H9 (cell line): ENCODE data around the gene SIVA1. TPM values are rescaled to one million over a fixed set of nuclear protein-coding genes. Genes with fewer than 3 reads are reported as not detected.

Experiments used
- DNase-seq: peaks from one replicate; pipeline ENCODE4 v3.0.0-alpha.2; 2017
- H2AFZ ChIP-seq: one replicate; pipeline ENCODE4 v1.6.1; 2013; ENCODE audit warnings: mild to moderate bottlenecking, low read length, control low read depth, moderate library complexity
- H2AK5ac ChIP-seq: 2 replicates; pipeline ENCODE4 v1.6.1; 2013; ENCODE audit warnings: low read length, control low read depth, mixed read lengths; ENCODE audit not compliant: insufficient read length
- H2BK120ac ChIP-seq: one replicate; pipeline ENCODE4 v1.6.1; 2013; ENCODE audit warnings: low read depth, mild to moderate bottlenecking, low read length, control low read depth, inconsistent platforms; ENCODE audit not compliant: poor library complexity, severe bottlenecking
- H2BK12ac ChIP-seq: 2 replicates; pipeline ENCODE4 v1.6.1; 2013; ENCODE audit warnings: low read length, control low read depth, mixed read lengths, low read depth; ENCODE audit not compliant: insufficient read length
- H2BK15ac ChIP-seq: 2 replicates; pipeline ENCODE4 v1.6.1; 2013; ENCODE audit warnings: low read depth, low read length, control low read depth
- H2BK20ac ChIP-seq: one replicate; pipeline ENCODE4 v1.6.1; 2013; ENCODE audit warnings: low read depth, mild to moderate bottlenecking, low read length, control low read depth, inconsistent platforms; ENCODE audit not compliant: poor library complexity, severe bottlenecking
- H2BK5ac ChIP-seq: 2 replicates; pipeline ENCODE4 v1.6.1; 2013; ENCODE audit warnings: low read length, control low read depth, mixed read lengths; ENCODE audit not compliant: insufficient read length
- H3K14ac ChIP-seq: 2 replicates; pipeline ENCODE4 v1.6.1; 2013; ENCODE audit warnings: low read length, control low read depth; ENCODE audit not compliant: insufficient read depth
- H3K18ac ChIP-seq: 2 replicates; pipeline ENCODE4 v1.6.1; 2013; ENCODE audit warnings: low read depth, mild to moderate bottlenecking, mixed read lengths, low read length, control low read depth; ENCODE audit not compliant: insufficient read length
- H3K23ac ChIP-seq: 2 replicates; pipeline ENCODE4 v1.6.1; 2013; ENCODE audit warnings: low read length, control low read depth, mixed read lengths, low read depth; ENCODE audit not compliant: insufficient read length
- H3K23me2 ChIP-seq: 2 replicates; pipeline ENCODE4 v1.6.1; 2013; ENCODE audit warnings: low read depth, mild to moderate bottlenecking, mixed read lengths, low read length, control low read depth; ENCODE audit not compliant: insufficient read length, poor library complexity, severe bottlenecking
- H3K27ac ChIP-seq: 2 replicates; pipeline ENCODE4 v1.5.1; 2013; ENCODE audit warnings: low read length, control low read depth, mixed read lengths, low read depth; ENCODE audit not compliant: insufficient read length
- H3K27me3 ChIP-seq: 2 replicates; pipeline ENCODE4 v1.6.1; 2013; ENCODE audit warnings: low read length, control low read depth, inconsistent platforms; ENCODE audit not compliant: insufficient read depth
- H3K4ac ChIP-seq: 2 replicates; pipeline ENCODE4 v1.6.1; 2013; ENCODE audit warnings: low read depth, mild to moderate bottlenecking, control low read depth, inconsistent platforms, low read length, moderate library complexity
- H3K4me1 ChIP-seq: 2 replicates; pipeline ENCODE4 v1.6.1; 2013; ENCODE audit warnings: low read length, control low read depth, inconsistent platforms; ENCODE audit not compliant: insufficient read depth
- H3K4me2 ChIP-seq: 2 replicates; pipeline ENCODE4 v1.6.1; 2013; ENCODE audit warnings: low read length, control low read depth, mixed read lengths; ENCODE audit not compliant: insufficient read length, insufficient read depth
- H3K56ac ChIP-seq: 2 replicates; pipeline ENCODE4 v1.6.1; 2013; ENCODE audit warnings: low read depth, mild to moderate bottlenecking, mixed read lengths, low read length, control low read depth; ENCODE audit not compliant: insufficient read length
- H3K79me1 ChIP-seq: 2 replicates; pipeline ENCODE4 v1.6.1; 2013; ENCODE audit warnings: low read depth, mild to moderate bottlenecking, moderate library complexity, low read length, control low read depth, inconsistent platforms; ENCODE audit not compliant: insufficient read depth, poor library complexity, severe bottlenecking
- H3K79me2 ChIP-seq: 2 replicates; pipeline ENCODE4 v1.6.1; 2013; ENCODE audit warnings: low read length, control low read depth, inconsistent platforms; ENCODE audit not compliant: insufficient read depth
- H3K9ac ChIP-seq: 2 replicates; pipeline ENCODE4 v1.6.1; 2013; ENCODE audit warnings: low read length, control low read depth, mixed read lengths; ENCODE audit not compliant: insufficient read length; ENCODE audit errors: extremely low read depth
- H3K9me3 ChIP-seq: one replicate; pipeline ENCODE4 v1.6.1; 2013; ENCODE audit warnings: low read depth, low read length, inconsistent platforms; ENCODE audit not compliant: control insufficient read depth
- H3T11ph ChIP-seq: one replicate; pipeline ENCODE4 v1.6.1; 2013; ENCODE audit warnings: mild to moderate bottlenecking, low read length, control low read depth, inconsistent platforms
- H4K20me1 ChIP-seq: one replicate; pipeline ENCODE4 v1.6.1; 2013; ENCODE audit not compliant: control insufficient read depth, insufficient read length, insufficient read depth
- H4K5ac ChIP-seq: 2 replicates; pipeline ENCODE4 v1.6.1; 2013; ENCODE audit warnings: low read depth, mild to moderate bottlenecking, mixed read lengths, low read length, control low read depth; ENCODE audit not compliant: insufficient read length
- H4K8ac ChIP-seq: replicated peaks from 2 replicates; pipeline ENCODE4 v1.6.1; 2013; ENCODE audit warnings: low read length, control low read depth, mixed read lengths, low read depth; ENCODE audit not compliant: insufficient read length
- H4K91ac ChIP-seq: 2 replicates; pipeline ENCODE4 v1.6.1; 2013; ENCODE audit warnings: low read depth, mild to moderate bottlenecking, moderate library complexity, mixed read lengths, low read length, control low read depth; ENCODE audit not compliant: insufficient read length
- H3K27ac Mint-ChIP-seq, 3 experiments: 2 replicates in 2 of 3; 3 replicates in 1 of 3; pipeline ENCODE4 v1.8.0; 2020 to 2021; ENCODE audit warnings: mixed read lengths in 3 of 3, mild to moderate bottlenecking in 1 of 3, moderate library complexity in 1 of 3
- H3K27me3 Mint-ChIP-seq: 2 replicates; pipeline ENCODE4 v1.8.0; 2021; ENCODE audit warnings: low read depth, mild to moderate bottlenecking, moderate library complexity, mixed read lengths
- H3K36me3 Mint-ChIP-seq, 3 experiments: 2 replicates in 2 of 3; 3 replicates in 1 of 3; pipeline ENCODE4 v1.8.0; 2020 to 2021; ENCODE audit warnings: low read depth in 3 of 3, mixed read lengths in 3 of 3; ENCODE audit not compliant: insufficient read depth in 1 of 3
- H3K4me1 Mint-ChIP-seq, 2 experiments: 2 replicates each; pipeline ENCODE4 v1.8.0; 2020; ENCODE audit warnings: mixed read lengths in 2 of 2
- H3K4me3 Mint-ChIP-seq, 2 experiments: 2 replicates in 1 of 2; 3 replicates in 1 of 2; pipeline ENCODE4 v1.8.0; 2020 to 2021; ENCODE audit warnings: mild to moderate bottlenecking in 2 of 2, mixed read lengths in 2 of 2, moderate library complexity in 1 of 2
- H3K9me3 Mint-ChIP-seq, 2 experiments: 2 replicates in 1 of 2; 3 replicates in 1 of 2; pipeline ENCODE4 v1.8.0; 2020; ENCODE audit warnings: mild to moderate bottlenecking in 2 of 2, mixed read lengths in 2 of 2, moderate library complexity in 1 of 2
- WGBS: extraction: QIAGEN DNeasy Blood & Tissue Kit; methylation state at CpG from one replicate; pipeline ENCODE4 v1.1.7; 2013; ENCODE audit warnings: missing lambda C conversion rate, low lambda C conversion rate, mixed read lengths; ENCODE audit not compliant: insufficient read length; ENCODE audit errors: extremely low coverage; 5-methylcytosine and 5-hydroxymethylcytosine counted together
- total RNA-seq: library from RNA; stranded (reverse); gene quantifications from 2 replicates; pipeline ENCODE4 v1.2.1, GENCODE V29; 2021
- TF ChIP-seq, protein P1 (sequence below): fragments of 200-600 bp; sonication (generic); conservative IDR thresholded peaks from 3 replicates; pipeline ENCODE4 v1.8.0; 2021; ENCODE audit warnings: antibody characterized with exemption, mild to moderate bottlenecking

Gene SIVA1
- total RNA-seq, 1 experiment from 2014 or later = 125 TPM

DNA sequence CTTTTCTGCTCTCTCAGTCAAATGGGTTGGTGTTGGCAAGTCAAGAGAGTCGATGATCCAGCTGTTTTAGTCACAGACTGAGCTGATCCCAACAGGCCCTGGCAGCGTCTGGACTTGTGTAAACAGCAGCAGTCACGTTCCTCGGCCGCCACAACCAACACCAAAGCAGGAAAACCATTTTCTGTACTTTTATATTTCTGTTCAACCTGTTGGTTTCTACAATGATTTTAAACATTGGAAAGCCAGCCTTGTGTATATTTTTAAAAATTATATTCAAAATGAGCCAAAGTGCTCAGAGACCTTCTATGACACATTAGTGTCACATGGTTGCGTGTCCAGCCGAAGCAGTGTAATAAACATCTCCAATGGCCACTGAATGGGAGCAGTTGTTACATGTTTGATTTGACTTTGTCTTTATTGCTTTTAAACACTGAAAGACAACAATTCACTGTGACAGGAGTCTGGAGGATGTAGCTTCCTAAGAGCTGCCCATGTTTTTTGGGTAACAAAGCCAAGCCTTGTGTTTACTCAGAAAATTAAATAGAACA is 5.9 kb upstream of the SIVA1 start:
- no peak overlapping the region for H4K8ac ChIP-seq
- no CpG with 5 or more reads among the region's 7 CpGs for WGBS
- no peak overlapping the region for H3K4me2 ChIP-seq
- H2BK12ac ChIP-seq = no peak overlapping the region
- H3K18ac ChIP-seq = no peak overlapping the region
- no peaks in the 10 kb centered on the region for H3K23me2 ChIP-seq
- H2AFZ ChIP-seq = no peak overlapping the region
- no peaks in the 10 kb centered on the region for H3K79me1 ChIP-seq
- H3K27ac ChIP-seq = no peak overlapping the region
- no peak overlapping the region for H3T11ph ChIP-seq
- H3K27me3 ChIP-seq = no peaks in the 10 kb centered on the region
- no peaks in the 10 kb centered on the region for H4K20me1 ChIP-seq
- no peak for DNase-seq
- H3K9ac ChIP-seq = no peak overlapping the region
- no peak overlapping the region for H2BK20ac ChIP-seq
- H3K27ac Mint-ChIP-seq = no peak overlapping the region
- TF ChIP-seq, protein P1, sequence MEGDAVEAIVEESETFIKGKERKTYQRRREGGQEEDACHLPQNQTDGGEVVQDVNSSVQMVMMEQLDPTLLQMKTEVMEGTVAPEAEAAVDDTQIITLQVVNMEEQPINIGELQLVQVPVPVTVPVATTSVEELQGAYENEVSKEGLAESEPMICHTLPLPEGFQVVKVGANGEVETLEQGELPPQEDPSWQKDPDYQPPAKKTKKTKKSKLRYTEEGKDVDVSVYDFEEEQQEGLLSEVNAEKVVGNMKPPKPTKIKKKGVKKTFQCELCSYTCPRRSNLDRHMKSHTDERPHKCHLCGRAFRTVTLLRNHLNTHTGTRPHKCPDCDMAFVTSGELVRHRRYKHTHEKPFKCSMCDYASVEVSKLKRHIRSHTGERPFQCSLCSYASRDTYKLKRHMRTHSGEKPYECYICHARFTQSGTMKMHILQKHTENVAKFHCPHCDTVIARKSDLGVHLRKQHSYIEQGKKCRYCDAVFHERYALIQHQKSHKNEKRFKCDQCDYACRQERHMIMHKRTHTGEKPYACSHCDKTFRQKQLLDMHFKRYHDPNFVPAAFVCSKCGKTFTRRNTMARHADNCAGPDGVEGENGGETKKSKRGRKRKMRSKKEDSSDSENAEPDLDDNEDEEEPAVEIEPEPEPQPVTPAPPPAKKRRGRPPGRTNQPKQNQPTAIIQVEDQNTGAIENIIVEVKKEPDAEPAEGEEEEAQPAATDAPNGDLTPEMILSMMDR = no peak
- H3K4ac ChIP-seq = no peak overlapping the region
- no peak overlapping the region for H3K23ac ChIP-seq
- peaks cover 6% of the 10 kb centered on the region for H3K9me3 ChIP-seq
- H2AK5ac ChIP-seq = no peak overlapping the region
- no peaks in the 10 kb centered on the region for H3K4me1 ChIP-seq
- H3K14ac ChIP-seq = no peak overlapping the region
- H3K9me3 Mint-ChIP-seq = peaks cover 13 to 15% of the 10 kb centered on the region in 2 experiments
- H2BK5ac ChIP-seq = no peak overlapping the region
- peaks cover 0 to 27% (median 4%) of the 10 kb centered on the region in 3 experiments; a peak in 5 of 7 replicates for H3K36me3 Mint-ChIP-seq
- no peak overlapping the region for H3K4me3 Mint-ChIP-seq
- no peak overlapping the region for H2BK15ac ChIP-seq
- peaks cover 7% of the 10 kb centered on the region for H3K27me3 Mint-ChIP-seq
- H4K91ac ChIP-seq = no peak overlapping the region
- no peaks in the 10 kb centered on the region for H3K79me2 ChIP-seq
- H3K4me1 Mint-ChIP-seq = peaks cover 4 to 9% of the 10 kb centered on the region in 2 experiments
- H4K5ac ChIP-seq = no peak overlapping the region
- H2BK120ac ChIP-seq = no peak overlapping the region
- H3K56ac ChIP-seq = no peak overlapping the region
